HG03066 (cell line): ENCODE results near the gene CDYL2.

ENCODE experiments used
- ATAC-seq: cut with Tn5 transposase; IDR thresholded peaks from one replicate; pipeline ENCODE4 v1.9.1; 2021; ENCODE audit warnings: low read depth; ENCODE audit not compliant: unreplicated experiment

CDYL2 gene

GRCh38 chr16:80608946-80609345 lies 195.5 kb downstream of the CDYL2 start:
- ATAC-seq: no peak

- no peak for ATAC-seq
Measured at GRCh38 chr16:80607204-80607603, 197.2 kb downstream of the CDYL2 start.

GRCh38 chr16:80606221-80606766 lies 198.1 kb downstream of the CDYL2 start:
- no peak for ATAC-seq

DNA sequence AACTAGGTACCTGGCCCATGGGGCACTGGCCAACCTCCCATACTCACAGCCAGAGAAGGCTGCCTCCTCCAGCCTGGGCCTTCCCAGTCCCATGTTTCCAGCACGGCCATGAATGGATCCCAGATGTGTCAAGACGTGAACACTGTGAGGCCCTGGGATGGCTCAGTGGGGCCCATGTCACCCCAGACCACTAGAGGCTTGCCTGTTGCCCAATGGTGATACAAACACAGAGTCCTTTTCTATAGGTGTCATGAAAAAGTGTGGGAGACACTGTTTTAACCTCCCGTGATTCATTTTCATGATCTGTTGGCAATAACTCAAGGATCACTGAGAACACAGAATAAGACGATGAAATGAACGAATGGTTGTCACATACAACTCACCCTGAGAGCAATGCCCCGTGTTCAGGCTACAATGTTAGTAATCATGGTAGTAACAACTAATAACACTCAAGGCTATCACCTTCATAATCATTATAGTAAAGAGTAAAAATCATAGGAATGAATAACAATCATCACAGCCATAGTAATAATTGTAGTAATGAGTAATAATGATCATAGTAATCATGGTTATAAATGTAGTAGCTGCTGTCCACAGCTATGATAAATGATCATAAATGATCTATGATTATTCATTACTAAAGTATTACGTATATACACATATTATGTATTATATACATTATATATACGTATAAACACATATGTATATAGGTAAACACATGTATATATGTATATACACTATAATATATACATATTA lies 199.6 kb downstream of the CDYL2 start:
- no peak for ATAC-seq

- no peak for ATAC-seq
Measured at GRCh38 chr16:80602894-80603293, 201.5 kb downstream of the CDYL2 start.

DNA sequence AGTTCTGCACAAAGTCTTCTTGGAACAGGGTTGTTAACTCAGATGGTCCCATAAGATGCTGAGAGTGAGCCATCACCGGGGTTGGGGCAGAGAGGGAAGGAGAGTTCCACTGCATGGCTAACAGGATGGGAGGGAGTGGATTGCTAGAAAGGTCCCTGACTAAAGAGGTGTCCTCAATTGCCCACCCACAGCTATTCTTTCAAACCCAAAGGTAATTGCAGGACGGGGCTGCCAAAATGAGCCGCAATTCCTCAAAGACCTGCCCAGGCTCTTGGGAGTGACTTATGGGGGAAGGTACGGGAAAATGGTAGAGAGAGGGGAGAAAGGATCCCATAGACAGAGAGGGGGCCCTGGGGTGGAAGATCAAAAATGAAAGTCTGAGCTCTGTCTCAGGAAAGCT lies 203.2 kb downstream of the CDYL2 start:
- ATAC-seq: no peak

GRCh38 chr16:80599466-80599865 lies 204.9 kb downstream of the CDYL2 start:
- ATAC-seq: no peak

DNA sequence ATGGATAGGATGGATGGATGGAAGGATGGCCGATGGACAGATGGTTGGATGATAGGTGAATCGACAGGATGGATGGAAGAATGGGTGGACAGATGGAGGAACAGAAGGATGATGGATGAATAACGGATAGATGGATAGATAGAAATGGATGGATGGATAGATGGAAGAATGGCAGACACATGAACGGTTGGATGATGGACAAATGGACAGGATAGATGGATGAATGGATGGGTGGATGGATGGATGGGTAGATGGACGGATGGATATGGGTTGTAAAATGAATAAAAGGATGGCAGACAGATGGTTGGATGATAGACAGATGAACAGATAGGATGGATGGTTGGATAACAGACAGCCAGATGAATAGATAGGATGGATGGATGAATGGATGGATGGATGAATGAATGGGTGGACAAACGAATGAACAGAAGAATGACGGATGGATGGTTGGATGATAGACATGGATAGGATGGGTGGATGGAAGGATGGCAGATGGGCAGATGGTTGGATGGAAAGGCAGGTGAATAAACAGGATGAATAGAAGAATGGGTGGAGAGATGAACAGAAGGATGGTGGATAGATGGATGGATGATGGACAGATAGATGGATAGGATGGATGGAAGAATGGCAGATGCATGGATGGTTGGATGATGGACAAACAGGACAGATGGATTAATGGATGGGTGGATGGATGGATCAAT lies 207.7 kb downstream of the CDYL2 start:
- ATAC-seq: no peak

GRCh38 chr16:80594756-80595155 lies 209.6 kb downstream of the CDYL2 start:
- no peak for ATAC-seq

DNA sequence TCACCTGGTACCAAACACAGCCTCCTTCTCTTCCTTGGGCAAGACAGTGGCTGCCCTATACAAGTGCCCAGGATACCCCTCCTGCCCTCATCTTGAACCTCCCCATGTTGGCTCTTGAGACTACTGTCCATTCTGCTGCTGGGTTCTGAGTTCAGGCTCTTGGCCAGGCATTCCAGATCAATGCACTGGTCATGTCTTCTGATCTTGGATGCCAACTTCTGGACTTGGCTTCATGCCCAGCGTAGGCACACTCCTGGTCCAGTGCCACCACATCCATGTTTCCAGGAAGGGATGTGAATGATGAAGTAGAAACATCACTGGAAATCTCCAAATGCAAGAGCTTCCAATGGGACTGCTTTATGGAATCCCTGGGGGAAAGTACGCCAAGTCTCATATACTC lies 212.1 kb downstream of the CDYL2 start:
- no peak for ATAC-seq

DNA sequence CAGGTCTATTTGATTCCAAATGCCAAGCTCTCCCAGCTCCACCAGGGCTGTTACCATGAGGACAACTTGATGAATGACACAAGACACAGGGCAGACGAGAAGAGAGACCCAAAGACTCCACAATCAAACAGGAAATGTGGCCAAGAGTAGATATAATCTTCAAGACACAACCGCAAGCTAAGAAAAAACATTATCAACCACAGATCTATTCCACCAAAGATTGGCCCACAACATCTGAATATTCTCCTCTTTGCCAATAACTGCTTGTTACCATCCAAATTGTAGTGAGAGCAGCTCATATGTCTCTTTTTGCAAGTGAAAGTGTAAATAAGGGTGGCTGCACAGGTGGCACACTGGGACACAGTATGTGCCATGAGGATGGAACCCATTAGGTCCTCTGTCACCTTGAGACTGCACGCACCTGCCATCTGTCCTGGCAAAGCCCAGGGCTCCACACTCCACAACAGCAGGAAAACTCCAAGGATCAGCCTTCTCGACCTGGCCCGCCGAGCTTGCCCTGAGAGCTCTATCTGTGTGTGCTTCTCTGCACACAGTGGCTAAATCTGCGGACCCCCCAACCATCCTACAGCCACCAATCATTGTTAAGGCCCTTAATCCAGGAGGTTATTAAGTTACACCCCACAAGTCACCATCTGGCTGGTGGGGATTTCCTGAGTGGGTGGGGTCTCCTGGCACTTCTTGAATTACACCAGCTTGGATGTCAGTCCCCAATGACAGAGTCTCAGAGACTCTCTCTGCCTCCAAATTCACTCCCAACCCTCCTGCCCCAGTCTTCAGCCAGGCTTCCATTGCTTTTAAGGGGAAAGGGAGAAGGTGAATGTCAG lies 213.1 kb downstream of the CDYL2 start:
- no peak for ATAC-seq

- ATAC-seq: no peak
Measured at GRCh38 chr16:80587071-80587470, 217.3 kb downstream of the CDYL2 start.

- ATAC-seq: no peak
Measured at GRCh38 chr16:80586476-80586875, 217.9 kb downstream of the CDYL2 start.

- no peak for ATAC-seq
Measured at GRCh38 chr16:80585764-80586163, 218.6 kb downstream of the CDYL2 start.

- no peak for ATAC-seq
Measured at GRCh38 chr16:80583466-80583865, 220.9 kb downstream of the CDYL2 start.

GRCh38 chr16:80580109-80580832 lies 224.1 kb downstream of the CDYL2 start:
- ATAC-seq: peak; percentile 87

DNA sequence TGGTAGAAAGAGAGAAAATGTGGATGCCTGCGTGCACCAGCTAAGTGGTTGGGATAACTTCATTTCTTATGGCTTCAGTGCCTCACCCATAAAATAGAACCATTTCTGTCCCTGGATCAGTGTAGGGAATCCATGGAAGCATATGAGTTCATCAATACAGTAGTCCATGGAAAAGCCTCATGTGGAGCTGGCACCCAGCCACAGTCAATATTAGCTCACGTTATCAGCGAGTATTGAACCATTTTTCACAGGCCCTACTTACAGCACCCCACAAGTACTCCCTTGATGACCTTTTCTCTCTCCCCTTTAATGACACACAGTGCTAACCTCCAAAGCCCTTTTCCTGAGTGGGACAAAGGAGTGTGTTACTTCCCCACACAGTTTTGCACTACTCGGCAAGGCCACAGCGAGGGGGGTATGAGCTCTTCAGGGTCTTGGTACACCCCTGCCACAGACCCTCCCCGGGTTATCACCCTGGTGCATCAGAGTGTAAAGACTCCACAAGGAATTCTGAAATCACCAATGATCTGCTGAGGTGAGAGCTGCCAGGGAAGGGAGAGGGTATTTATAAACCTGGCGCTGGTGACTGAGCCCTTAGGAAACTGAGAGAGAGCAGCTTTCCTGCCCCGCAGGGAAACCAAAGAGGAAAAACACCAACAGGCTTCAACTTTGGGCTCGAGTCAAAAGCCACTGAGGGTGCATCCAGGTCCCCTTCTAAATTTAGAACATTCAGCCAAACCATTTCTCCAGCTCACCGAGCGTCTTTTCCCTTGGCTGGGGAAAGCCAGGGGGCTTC lies 226.7 kb downstream of the CDYL2 start:
- ATAC-seq: no peak

DNA sequence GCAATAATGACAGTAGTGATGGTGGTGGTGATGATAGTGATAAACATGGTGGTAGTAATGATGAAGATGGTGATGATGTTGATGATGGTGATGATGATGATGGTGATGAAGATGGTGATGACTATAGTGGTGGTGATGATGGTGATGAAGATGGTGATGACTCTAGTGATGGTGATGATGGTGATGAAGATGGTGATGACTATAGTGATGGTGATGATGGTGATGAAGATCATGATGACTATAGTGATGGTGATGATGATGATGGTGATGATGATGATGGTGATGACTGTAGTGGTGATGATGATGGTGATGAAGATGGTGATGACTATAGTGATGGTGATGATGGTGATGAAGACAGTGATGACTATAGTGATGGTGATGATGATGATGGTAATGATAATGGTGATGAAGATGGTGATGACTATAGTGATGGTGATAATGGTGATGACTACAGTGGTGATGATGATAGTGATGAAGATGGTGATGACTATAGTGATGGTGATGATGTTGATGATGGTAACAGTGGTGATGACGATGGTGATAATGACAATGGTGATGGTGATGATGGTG lies 228.0 kb downstream of the CDYL2 start:
- no peak for ATAC-seq

- ATAC-seq: no peak
Measured at GRCh38 chr16:80573700-80574120, 230.7 kb downstream of the CDYL2 start.
